ENCODE data around the gene BRSK1.
"Not testable (repeated sequence)": the region's sequence is repeated elsewhere in the genome, so short reads cannot be mapped to it uniquely, and the experiment has no call there.

Gene BRSK1

GRCh38 chr19:55329791-55330190 is 46.0 kb downstream of the BRSK1 start:
- not testable (repeated sequence) for DNase-seq (ENCODE audit: low read depth in 2 of 2)

GRCh38 chr19:55333870-55334269 is 50.1 kb downstream of the BRSK1 start:
- no peak for DNase-seq (ENCODE audit: low read depth in 2 of 2)

- no peak for DNase-seq (ENCODE audit: low read depth in 2 of 2)
Measured at GRCh38 chr19:55336101-55336500, 52.3 kb downstream of the BRSK1 start.

GRCh38 chr19:55339105-55339888 is 55.5 kb downstream of the BRSK1 start, which contains the start of gene KMT5C:
KMT5C (plus strand) TSS chr19:55339876; CDS start chr19:55341937, 2,061 bp downstream.
- DNase-seq (ENCODE audit: low read depth in 2 of 2): peak; percentile 100

GRCh38 chr19:55339889-55340783 is 56.3 kb downstream of the BRSK1 start:
- no peak for DNase-seq (ENCODE audit: low read depth in 2 of 2)

GRCh38 chr19:55340784-55341147 is 57.0 kb downstream of the BRSK1 start:
- no peak for DNase-seq (ENCODE audit: low read depth in 2 of 2)

GRCh38 chr19:55341171-55341588 is 57.4 kb downstream of the BRSK1 start:
- DNase-seq (ENCODE audit: low read depth in 2 of 2): peak in 1 of 2 donors; percentile 18

- DNase-seq (ENCODE audit: low read depth in 2 of 2): no peak
Measured at GRCh38 chr19:55341595-55342531, 58.1 kb downstream of the BRSK1 start.

GRCh38 chr19:55344444-55344843 is 60.6 kb downstream of the BRSK1 start:
- no peak for DNase-seq (ENCODE audit: low read depth in 2 of 2)

- no peak for DNase-seq (ENCODE audit: low read depth in 2 of 2)
Measured at GRCh38 chr19:55345101-55345817, 61.5 kb downstream of the BRSK1 start.

- no peak for DNase-seq (ENCODE audit: low read depth in 2 of 2)
Measured at GRCh38 chr19:55345818-55346724, 62.3 kb downstream of the BRSK1 start.

GRCh38 chr19:55346725-55347441 is 63.1 kb downstream of the BRSK1 start:
- no peak for DNase-seq (ENCODE audit: low read depth in 2 of 2)

- no peak for DNase-seq (ENCODE audit: low read depth in 2 of 2)
Measured at GRCh38 chr19:55347442-55348009, 63.7 kb downstream of the BRSK1 start.

GRCh38 chr19:55348317-55349034 is 64.7 kb downstream of the BRSK1 start:
- no peak for DNase-seq (ENCODE audit: low read depth in 2 of 2)

GRCh38 chr19:55350620-55351315 is 67.0 kb downstream of the BRSK1 start:
- DNase-seq (ENCODE audit: low read depth in 2 of 2): no peak

- DNase-seq (ENCODE audit: low read depth in 2 of 2): no peak
Measured at GRCh38 chr19:55352040-55352439, 68.2 kb downstream of the BRSK1 start.

GRCh38 chr19:55352549-55353145 is 68.8 kb downstream of the BRSK1 start:
- no peak for DNase-seq (ENCODE audit: low read depth in 2 of 2)

All from stimulated activated CD8-positive, alpha-beta memory T cell treated with anti-CD3 and anti-CD28 coated beads, Interleukin-15, amount 100 ng/mL, for 4 hours (primary cell).